AG04450 (cell line): Measurements from ENCODE around the gene ARHGAP42. TPM values are rescaled to one million over a fixed set of nuclear protein-coding genes. Genes with fewer than 3 reads are reported as not detected.

Source experiments
- CTCF ChIA-PET: fragments of 300-600, 350-600 bp; formaldehyde crosslinking; extraction: SDS; loops from one replicate; lab custom pipeline; 2022; ENCODE audit warnings: antibody characterized with exemption, inconsistent platforms; lab: Charles Lee
- POLR2A ChIA-PET: fragments of 350-600 bp; formaldehyde crosslinking; extraction: SDS; loops from one replicate; lab custom pipeline; 2021; ENCODE audit warnings: antibody characterized with exemption, inconsistent platforms; lab: Yijun Ruan, JAX
- DNase-seq: peaks from one replicate; pipeline ENCODE4 v3.0.0-alpha.2; 2011; ENCODE audit warnings: low read depth, low spot score
- H3K27ac ChIP-seq: one replicate; pipeline ENCODE4 v1.5.1; 2012; ENCODE audit warnings: low read depth, low read length, control low read depth
- H3K27me3 ChIP-seq: one replicate; pipeline ENCODE4 v1.6.0; 2012; ENCODE audit warnings: low read length; ENCODE audit not compliant: control insufficient read depth, insufficient read depth
- H3K4me3 ChIP-seq: 2 replicates; pipeline ENCODE4 v1.5.1; 2011; ENCODE audit warnings: mild to moderate bottlenecking, low read depth, low read length, control low read depth
- H3K9me3 ChIP-seq: 2 replicates; pipeline ENCODE4 v1.5.1; 2012; ENCODE audit warnings: low read length; ENCODE audit not compliant: control insufficient read depth, insufficient read depth
- polyA plus RNA-seq: library from polyadenylated mRNA; depleted of rRNA; stranded (reverse); fragments of >200 nt; gene quantifications from 2 replicates; pipeline ENCODE4 v1.2.3, GENCODE V29; 2011
- TF ChIP-seq, protein P1 (sequence below): IDR thresholded peaks from 2 replicates; pipeline ENCODE4 v1.5.1; 2011; ENCODE audit warnings: low read depth, low read length, control low read depth, inconsistent platforms

The ARHGAP42 gene
- polyA plus RNA-seq, 1 experiment: 9.0 TPM

DNA sequence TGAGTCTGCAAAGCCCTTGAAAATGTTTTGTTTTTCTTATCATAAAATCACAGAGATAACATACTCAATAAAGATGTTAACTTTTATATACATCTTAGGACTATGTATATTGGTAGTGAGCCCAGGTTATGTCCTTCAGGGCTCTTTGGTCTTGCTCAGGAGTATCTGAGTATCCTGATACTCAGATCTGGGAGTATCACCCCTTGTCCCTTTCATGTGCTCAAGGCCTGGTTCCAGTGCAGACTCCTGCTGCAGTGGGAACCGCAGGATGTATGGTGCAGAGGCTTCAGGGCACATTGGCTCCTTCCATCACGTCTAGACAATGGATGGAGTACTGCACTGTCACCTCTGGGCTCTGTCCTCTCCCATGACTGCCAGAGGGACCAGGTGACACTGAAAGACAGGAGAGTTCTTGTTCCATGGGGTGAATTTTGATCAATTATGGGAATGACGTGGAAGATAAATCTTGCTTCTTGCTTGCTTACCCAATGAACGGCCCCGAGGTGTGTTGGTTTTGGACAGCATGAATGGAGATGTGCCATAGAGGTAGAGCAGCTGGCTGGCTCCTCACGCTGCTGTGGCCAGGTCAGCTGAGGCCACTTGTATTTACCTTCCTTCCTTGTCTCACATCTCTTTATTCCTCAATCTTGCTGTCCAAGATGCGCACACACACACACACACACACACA lies 215.5 kb downstream of the ARHGAP42 start:
- H3K27me3 ChIP-seq: no peaks in the 10 kb centered on the region
- H3K27ac ChIP-seq: no peak overlapping the region
- no peak for DNase-seq
- CTCF ChIA-PET: no interaction called here
- no peak overlapping the region for H3K4me3 ChIP-seq
- TF ChIP-seq, protein P1, sequence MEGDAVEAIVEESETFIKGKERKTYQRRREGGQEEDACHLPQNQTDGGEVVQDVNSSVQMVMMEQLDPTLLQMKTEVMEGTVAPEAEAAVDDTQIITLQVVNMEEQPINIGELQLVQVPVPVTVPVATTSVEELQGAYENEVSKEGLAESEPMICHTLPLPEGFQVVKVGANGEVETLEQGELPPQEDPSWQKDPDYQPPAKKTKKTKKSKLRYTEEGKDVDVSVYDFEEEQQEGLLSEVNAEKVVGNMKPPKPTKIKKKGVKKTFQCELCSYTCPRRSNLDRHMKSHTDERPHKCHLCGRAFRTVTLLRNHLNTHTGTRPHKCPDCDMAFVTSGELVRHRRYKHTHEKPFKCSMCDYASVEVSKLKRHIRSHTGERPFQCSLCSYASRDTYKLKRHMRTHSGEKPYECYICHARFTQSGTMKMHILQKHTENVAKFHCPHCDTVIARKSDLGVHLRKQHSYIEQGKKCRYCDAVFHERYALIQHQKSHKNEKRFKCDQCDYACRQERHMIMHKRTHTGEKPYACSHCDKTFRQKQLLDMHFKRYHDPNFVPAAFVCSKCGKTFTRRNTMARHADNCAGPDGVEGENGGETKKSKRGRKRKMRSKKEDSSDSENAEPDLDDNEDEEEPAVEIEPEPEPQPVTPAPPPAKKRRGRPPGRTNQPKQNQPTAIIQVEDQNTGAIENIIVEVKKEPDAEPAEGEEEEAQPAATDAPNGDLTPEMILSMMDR: no peak
- POLR2A ChIA-PET: no interaction called here
- H3K9me3 ChIP-seq: no peaks in the 10 kb centered on the region

DNA sequence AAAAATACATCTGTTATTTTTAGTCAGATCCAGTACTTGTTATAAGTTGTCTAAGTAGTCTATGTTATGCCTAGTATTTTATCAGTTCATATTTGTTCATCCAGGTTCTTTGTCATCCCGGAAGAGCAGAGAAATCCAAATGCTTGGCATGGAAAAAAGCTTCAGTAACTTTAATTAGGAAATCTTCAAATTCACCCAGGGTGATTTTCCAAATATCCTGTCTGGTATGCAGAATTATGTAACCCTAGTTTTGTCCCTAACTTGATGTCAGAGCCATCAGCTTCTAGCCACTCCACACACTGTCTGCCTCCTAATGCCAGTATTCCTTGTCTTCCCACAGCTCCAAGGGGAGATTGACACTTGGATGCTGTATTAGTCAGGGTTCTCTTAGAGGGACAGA lies 216.2 kb downstream of the ARHGAP42 start:
- Histone ChIP-seq H3K27ac (no peak overlapping the region), H3K4me3 (no peak overlapping the region), H3K27me3 (no peaks in the 10 kb centered on the region), H3K9me3 (no peaks in the 10 kb centered on the region)
- no peak for DNase-seq
- ChIA-PET CTCF (no interaction called here), POLR2A (no interaction called here)
- TF ChIP-seq, protein P1: no peak

DNA sequence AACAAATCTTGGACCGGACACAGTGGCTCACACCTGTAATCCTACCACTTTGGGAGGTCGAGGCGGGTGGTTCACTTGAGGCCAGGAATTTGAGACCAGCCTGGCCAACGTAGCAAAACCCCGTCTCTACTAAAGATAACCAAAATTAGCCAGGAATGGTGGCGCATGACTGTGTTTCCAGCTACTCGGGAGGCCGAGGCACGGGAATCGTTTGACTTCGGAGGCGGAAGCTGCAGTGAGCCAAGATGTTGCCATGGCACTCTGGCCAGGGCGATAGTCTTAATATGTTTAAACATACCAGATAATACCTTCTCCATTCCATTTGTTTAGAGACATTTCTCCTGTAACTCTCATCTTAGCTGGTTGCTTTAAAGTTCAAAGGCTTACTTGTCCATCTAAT lies 218.6 kb downstream of the ARHGAP42 start:
- CTCF ChIA-PET: interaction anchor here (0.9 kb wide), 1 partner anchor 12 kb away, joined by 4 read pairs; no protein-coding TSS in a partner anchor
- POLR2A ChIA-PET: no interaction called here
- Histone ChIP-seq H3K9me3 (no peaks in the 10 kb centered on the region), H3K4me3 (no peak overlapping the region), H3K27ac (no peak overlapping the region), H3K27me3 (no peaks in the 10 kb centered on the region)
- TF ChIP-seq, protein P1: no peak
- no peak for DNase-seq

DNA sequence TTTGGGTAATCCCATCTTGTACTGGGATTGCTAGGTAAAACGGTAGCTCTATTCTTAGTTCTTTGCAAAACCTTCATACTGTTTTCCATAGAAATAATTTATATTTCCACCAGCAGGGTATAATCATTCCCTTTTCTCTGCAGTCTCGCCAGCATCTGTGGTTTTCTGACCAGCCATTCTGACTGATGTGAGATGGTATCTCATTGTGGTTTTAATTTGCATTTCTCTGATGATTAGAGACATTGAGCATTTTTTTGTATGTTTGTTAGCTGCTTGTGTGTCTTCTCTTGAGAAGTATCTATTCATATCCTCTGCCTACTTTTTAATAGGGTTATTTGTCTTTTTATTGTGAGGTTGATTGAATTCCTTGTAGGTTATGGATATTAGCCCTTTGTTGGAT lies 221.7 kb downstream of the ARHGAP42 start:
- H3K9me3 ChIP-seq: no peaks in the 10 kb centered on the region
- H3K4me3 ChIP-seq: no peak overlapping the region
- TF ChIP-seq, protein P1: 0 out of 2 replicates have a peak, but pooled peaks have one; percentile 6
- DNase-seq: no peak
- ChIA-PET POLR2A (no interaction called here), CTCF (interaction anchor here (0.9 to 1.7 kb wide), 3 partner anchors 18 to 221 kb away, joined by 3 read pairs; no protein-coding TSS in a partner anchor)
- no peaks in the 10 kb centered on the region for H3K27me3 ChIP-seq
- H3K27ac ChIP-seq: no peak overlapping the region

DNA sequence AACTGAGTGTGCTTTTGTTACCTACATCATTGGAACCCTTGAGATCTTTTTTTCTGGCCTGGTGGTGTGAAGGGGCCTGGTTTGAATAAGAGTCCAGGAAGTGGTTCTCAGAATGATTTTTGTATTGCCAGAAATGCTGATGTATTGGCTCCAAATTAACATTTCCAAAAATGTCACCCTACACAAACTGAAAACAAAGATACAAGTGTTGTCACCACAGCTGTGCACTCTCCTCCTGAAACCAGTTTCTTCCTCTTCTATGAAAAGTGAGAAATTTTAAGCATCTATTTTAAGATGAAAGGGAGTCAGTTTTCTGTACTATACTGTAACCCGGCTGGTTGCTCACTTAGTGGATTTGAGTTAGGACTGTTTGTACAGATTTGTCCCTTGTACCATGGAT lies 223.7 kb downstream of the ARHGAP42 start:
- no peak overlapping the region for H3K4me3 ChIP-seq
- H3K27ac ChIP-seq: no peak overlapping the region
- TF ChIP-seq, protein P1: no peak
- H3K27me3 ChIP-seq: no peaks in the 10 kb centered on the region
- CTCF ChIA-PET: no interaction called here
- POLR2A ChIA-PET: no interaction called here
- no peaks in the 10 kb centered on the region for H3K9me3 ChIP-seq
- DNase-seq: no peak
